Activated CD4-positive, alpha-beta T cell treated with anti-CD3 and anti-CD28 coated beads, Interleukin-2, Interleukin-6, amounts not matched to agents 100 ng/mL and 50 ng/mL, durations not matched to agents 16 hours and 8 hours (primary cell): ENCODE measurements around the gene SOX2.
A peak's percentile ranks its signal among the peaks of the same experiment; 100 is the strongest.

Source experiments
- DNase-seq: peaks from one replicate; pipeline ENCODE4 v3.0.0-alpha.2; 2020

Gene SOX2

GRCh38 chr3:181705086-181705480 lies 6.6 kb upstream of the SOX2 start:
- no peak for DNase-seq

- DNase-seq, result no peak
These were observed 3.7 kb upstream of the SOX2 start for GRCh38 chr3:181707980-181708379.

- DNase-seq, result peak; percentile 75
These were observed 2.0 kb upstream of the SOX2 start for GRCh38 chr3:181709537-181710279.

GRCh38 chr3:181710345-181711291 lies 1.1 kb upstream of the SOX2 start:
- DNase-seq, result no peak

GRCh38 chr3:181712226-181712552 lies 464 bp downstream of the SOX2 start:
- DNase-seq, result no peak

GRCh38 chr3:181712553-181713279 lies 991 bp downstream of the SOX2 start:
- no peak for DNase-seq

- no peak for DNase-seq
These were observed 1.5 kb downstream of the SOX2 start for GRCh38 chr3:181713280-181713647.

- no peak for DNase-seq
These were observed 2.2 kb downstream of the SOX2 start for GRCh38 chr3:181713676-181714612.

GRCh38 chr3:181715571-181716340 lies 4.0 kb downstream of the SOX2 start:
- no peak for DNase-seq

GRCh38 chr3:181716966-181717365 lies 5.2 kb downstream of the SOX2 start:
- DNase-seq, result no peak

- no peak for DNase-seq
These were observed 5.9 kb downstream of the SOX2 start for GRCh38 chr3:181717549-181718171.

GRCh38 chr3:181718369-181718768 lies 6.6 kb downstream of the SOX2 start:
- DNase-seq, result no peak

- no peak for DNase-seq
These were observed 7.5 kb downstream of the SOX2 start for GRCh38 chr3:181718987-181719911.

GRCh38 chr3:181719991-181720680 lies 8.4 kb downstream of the SOX2 start:
- no peak for DNase-seq

- no peak for DNase-seq
These were observed 9.5 kb downstream of the SOX2 start for GRCh38 chr3:181721046-181721875.

GRCh38 chr3:181722156-181722555 lies 10.4 kb downstream of the SOX2 start:
- no peak for DNase-seq

GRCh38 chr3:181722766-181723425 lies 11.2 kb downstream of the SOX2 start:
- no peak for DNase-seq
